Testis (tissue), 3 donors: Measurements from ENCODE around the gene PERM1. TPM values are rescaled to one million over a fixed set of nuclear protein-coding genes. Genes with fewer than 3 reads are reported as not detected.

Source experiments
- DNase-seq: peaks from one replicate; pipeline ENCODE4 v3.0.0-alpha.2; 2019
- H3K27ac ChIP-seq, 2 donors: fragments of 200-600 bp; sonication (generic); one replicate each; pipeline ENCODE4 v1.5.1; 2019
- H3K27me3 ChIP-seq: fragments of 200-600 bp; sonication (generic); one replicate; pipeline ENCODE4 v1.5.1; 2019
- H3K36me3 ChIP-seq: fragments of 200-600 bp; sonication (generic); one replicate; pipeline ENCODE4 v1.5.1; 2017; ENCODE audit warnings: low read depth; ENCODE audit errors: missing control alignments
- H3K4me1 ChIP-seq: fragments of 200-600 bp; sonication (generic); one replicate; pipeline ENCODE4 v1.5.1; 2019
- H3K4me3 ChIP-seq, 2 donors: fragments of 200-600 bp; sonication (generic); one replicate each; pipeline ENCODE4 v1.5.1; 2017 to 2019
- H3K9me3 ChIP-seq: fragments of 200-600 bp; sonication (generic); one replicate; pipeline ENCODE4 v1.5.1; 2017
- CTCF ChIP-seq, 3 experiments: fragments of 450-650 bp in 2 of 3; fragments of 200-600 bp in 1 of 3; sonication (generic) in 1 of 3; IDR thresholded peaks; one replicate each; pipeline ENCODE4 v1.5.1; 2016 to 2019; ENCODE audit warnings: antibody characterized with exemption in 3 of 3, mild to moderate bottlenecking in 2 of 3, moderate library complexity in 1 of 3
- POLR2A ChIP-seq: fragments of 450-650 bp; IDR thresholded peaks from one replicate; pipeline ENCODE4 v1.6.1; 2017; ENCODE audit warnings: antibody characterized with exemption, mild to moderate bottlenecking, moderate library complexity
- WGBS, 2 donors: methylation state at CpG; one replicate each; pipeline ENCODE4 v1.1.5; 2018; 5-methylcytosine and 5-hydroxymethylcytosine counted together
- intact Hi-C: fragments of 100-400 bp; cut with DNase I; formaldehyde crosslinking; loops from one replicate; pipeline ENCODE4 v1.15.1; 2023; ENCODE audit warnings: low total_unique reads
- polyA plus RNA-seq: library from polyadenylated mRNA; stranded (reverse); fragments of 350-450 nt; fragmentation: Illumina TruSeq; extraction: RNeasy Lipid Tissue Mini Kit (QIAGEN cat#74804); gene quantifications from one replicate; pipeline ENCODE4 v1.2.3, GENCODE V29; 2014; ENCODE audit warnings: low read depth, low replicate concordance; ENCODE audit not compliant: insufficient read depth
- total RNA-seq, 2 donors: library from RNA; depleted of rRNA; stranded (reverse); fragments of >200 nt; gene quantifications; one replicate each; pipeline ENCODE4 v1.2.3, GENCODE V29; 2016

The PERM1 gene
- total and polyA plus RNA-seq, 3 donors from 2014 or later = 0.65 to 4.9 (median 3.2) TPM

- intact Hi-C loops = no loop called here
- H3K4me1 ChIP-seq = peaks cover 5% of the 10 kb centered on the region
- no peaks in the 10 kb centered on the region for H3K36me3 ChIP-seq
- no peaks in the 10 kb centered on the region for H3K27me3 ChIP-seq
- H3K9me3 ChIP-seq = no peaks in the 10 kb centered on the region
- peak within 1 kb of the TSS in 1 of 2 donors; percentile 24 for H3K27ac ChIP-seq
- no peak for DNase-seq
- no peak for TF ChIP-seq CTCF (IDR thresholded peaks at IDR 0.05)
- TF ChIP-seq POLR2A = no peak
- 0 to 39% methylated on average over 1 to 25 of the region's 31 CpGs for WGBS, 2 donors
- peak within 1 kb of the TSS; percentile 31 to 54 for H3K4me3 ChIP-seq
Measured at GRCh38 chr1:966135-966703, 15.7 kb downstream of the PERM1 start, which contains the start of gene PLEKHN1. PLEKHN1 (plus strand) TSS chr1:966482; CDS start chr1:966532, 50 bp downstream.

GRCh38 chr1:965526-966134, 16.3 kb downstream of the PERM1 start:
- 78 to 87% methylated on average over 9 to 26 of the region's 26 CpGs for WGBS, 2 donors
- H3K4me3 ChIP-seq = no peak overlapping the region
- H3K27me3 ChIP-seq = no peaks in the 10 kb centered on the region
- H3K9me3 ChIP-seq = no peaks in the 10 kb centered on the region
- peaks cover 5% of the 10 kb centered on the region for H3K4me1 ChIP-seq
- no peaks in the 10 kb centered on the region for H3K36me3 ChIP-seq
- DNase-seq = no peak
- H3K27ac ChIP-seq = no peak overlapping the region
- TF ChIP-seq POLR2A = no peak
- TF ChIP-seq CTCF (IDR thresholded peaks at IDR 0.05) = no peak
- intact Hi-C loops = no loop called here

GRCh38 chr1:964691-965525, 17.0 kb downstream of the PERM1 start:
- H3K27ac ChIP-seq = no peak overlapping the region
- DNase-seq = no peak
- 93 to 94% methylated on average over 17 to 40 of the region's 51 CpGs for WGBS, 2 donors
- no peaks in the 10 kb centered on the region for H3K36me3 ChIP-seq
- intact Hi-C loops = no loop called here
- H3K4me1 ChIP-seq = peaks cover 5% of the 10 kb centered on the region
- H3K27me3 ChIP-seq = no peaks in the 10 kb centered on the region
- no peaks in the 10 kb centered on the region for H3K9me3 ChIP-seq
- no peak overlapping the region for H3K4me3 ChIP-seq
- TF ChIP-seq POLR2A (no peak), CTCF (IDR thresholded peaks at IDR 0.05) (no peak)

- no peaks in the 10 kb centered on the region for H3K27me3 ChIP-seq
- H3K4me3 ChIP-seq = no peak overlapping the region
- H3K9me3 ChIP-seq = no peaks in the 10 kb centered on the region
- DNase-seq = no peak
- peaks cover 5% of the 10 kb centered on the region for H3K4me1 ChIP-seq
- no peak for TF ChIP-seq CTCF (IDR thresholded peaks at IDR 0.05)
- no peak for TF ChIP-seq POLR2A
- no peaks in the 10 kb centered on the region for H3K36me3 ChIP-seq
- no peak overlapping the region for H3K27ac ChIP-seq
- intact Hi-C loops = no loop called here
- WGBS, 2 donors = 88 to 94% methylated on average over 19 to 47 of the region's 47 CpGs
Measured at GRCh38 chr1:963746-964525, 18.0 kb downstream of the PERM1 start.
